Measurements from ENCODE around the gene SERPINA3. TPM values are rescaled to one million over a fixed set of nuclear protein-coding genes. Genes with fewer than 3 reads are reported as not detected.

The SERPINA3 gene
- polyA plus RNA-seq, 4 donors = 0.12 to 0.53 TPM; not detected in 2

Other genes starting within 250 kb of the SERPINA3 start
- not detected for gene SERPINA2, start 245.7 kb upstream of the SERPINA3 start, polyA plus RNA-seq (ENCODE audit: insufficient read length in 4 of 4)
- 100 to 1,000 TPM in 2 of 4 donors, 10 to 100 TPM in 2; 70.7 to 106 (median 98.4) TPM for gene SERPINA1, start 223.8 kb upstream of the SERPINA3 start, polyA plus RNA-seq (ENCODE audit: insufficient read length in 4 of 4)
- gene SERPINA11, start 159.6 kb upstream of the SERPINA3 start, polyA plus RNA-seq (ENCODE audit: insufficient read length in 4 of 4) = not detected
- not detected for gene SERPINA9, start 136.2 kb upstream of the SERPINA3 start, polyA plus RNA-seq (ENCODE audit: insufficient read length in 4 of 4)
- under 1 TPM; 0.17 to 0.44 (median 0.26) TPM for gene SERPINA12, start 102.9 kb upstream of the SERPINA3 start, polyA plus RNA-seq (ENCODE audit: insufficient read length in 4 of 4)
- gene SERPINA4, start 50.9 kb upstream of the SERPINA3 start, polyA plus RNA-seq (ENCODE audit: insufficient read length in 4 of 4) = 1 to 10 TPM; 1.3 to 1.7 (median 1.4) TPM
- 10 to 100 TPM in 3 of 4 donors, 1 to 10 TPM in 1; 9.6 to 15.3 (median 12.3) TPM for gene SERPINA5, start 31.0 kb upstream of the SERPINA3 start, polyA plus RNA-seq (ENCODE audit: insufficient read length in 4 of 4)
- not detected for gene GSC, start 157.7 kb downstream of the SERPINA3 start, polyA plus RNA-seq (ENCODE audit: insufficient read length in 4 of 4)

Data from right renal pelvis (tissue), 4 donors.